GM19240 (cell line): ENCODE measurements around the gene KCND1.

Source experiments
- DNase-seq: peaks from one replicate; pipeline ENCODE4 v3.0.0; 2011; ENCODE audit warnings: low spot score; ENCODE audit not compliant: insufficient read length

The KCND1 gene

GRCh38 chrX:48913605-48914366, 57.9 kb downstream of the KCND1 start:
- no peak for DNase-seq

GRCh38 chrX:48911412-48912182, 60.0 kb downstream of the KCND1 start, which contains the start of gene SLC35A2:
SLC35A2 (minus strand) TSS chrX:48911646; CDS start chrX:48911636, 10 bp downstream.
- no peak for DNase-seq
